Endodermal cell (in vitro differentiated cells): Measurements from ENCODE around the gene DCAF4. TPM values are rescaled to one million over a fixed set of nuclear protein-coding genes. Genes with fewer than 3 reads are reported as not detected.
A peak's percentile ranks its signal among the peaks of the same experiment; 100 is the strongest.

Experiments used
- DNase-seq: peaks from one replicate; pipeline ENCODE4 v3.0.0-alpha.2; 2017
- H3K27ac ChIP-seq: 2 replicates; pipeline ENCODE4 v1.5.1; 2013; ENCODE audit warnings: mild to moderate bottlenecking, low read depth, low read length, moderate library complexity
- H3K27me3 ChIP-seq: 2 replicates; pipeline ENCODE4 v1.6.1; 2013; ENCODE audit warnings: mild to moderate bottlenecking, low read length, moderate library complexity; ENCODE audit not compliant: insufficient read depth, control insufficient read depth, poor library complexity, severe bottlenecking
- H3K36me3 ChIP-seq: 2 replicates; pipeline ENCODE4 v1.7.0; 2013; ENCODE audit warnings: mild to moderate bottlenecking, low read length, moderate library complexity; ENCODE audit not compliant: control insufficient read depth, insufficient read depth
- H3K4me1 ChIP-seq: one replicate; pipeline ENCODE4 v1.7.0; 2013; ENCODE audit warnings: low read length; ENCODE audit not compliant: control insufficient read depth, insufficient read depth
- H3K4me3 ChIP-seq: 2 replicates; pipeline ENCODE4 v1.5.1; 2013; ENCODE audit warnings: mild to moderate bottlenecking, low read length, moderate library complexity
- H3K9ac ChIP-seq: 2 replicates; pipeline ENCODE4 v1.6.1; 2013; ENCODE audit warnings: mild to moderate bottlenecking, low read length, moderate library complexity; ENCODE audit not compliant: poor library complexity, severe bottlenecking; ENCODE audit errors: extremely low read depth
- H3K9me3 ChIP-seq: 2 replicates; pipeline ENCODE4 v1.6.1; 2013; ENCODE audit warnings: mild to moderate bottlenecking, low read length, moderate library complexity; ENCODE audit not compliant: control insufficient read depth
- H3K27ac Mint-ChIP-seq: 2 replicates; pipeline ENCODE4 v1.8.0; 2020; ENCODE audit warnings: mixed read lengths
- H3K27me3 Mint-ChIP-seq: 2 replicates; pipeline ENCODE4 v1.8.0; 2021; ENCODE audit warnings: mild to moderate bottlenecking, mixed read lengths; ENCODE audit not compliant: insufficient read depth
- H3K36me3 Mint-ChIP-seq: 2 replicates; pipeline ENCODE4 v1.8.0; 2020; ENCODE audit warnings: low read depth, mixed read lengths
- H3K4me1 Mint-ChIP-seq: 2 replicates; pipeline ENCODE4 v1.8.0; 2020; ENCODE audit warnings: mixed read lengths
- H3K4me3 Mint-ChIP-seq: 2 replicates; pipeline ENCODE4 v1.8.0; 2020; ENCODE audit warnings: mild to moderate bottlenecking, moderate library complexity, mixed read lengths
- H3K9me3 Mint-ChIP-seq: 2 replicates; pipeline ENCODE4 v1.8.0; 2020; ENCODE audit warnings: mild to moderate bottlenecking, mixed read lengths
- CTCF ChIP-seq: fragments of 200-600 bp; sonication (generic); conservative IDR thresholded peaks from 2 replicates; pipeline ENCODE4 v1.5.0; 2021; ENCODE audit warnings: antibody characterized with exemption, mild to moderate bottlenecking
- WGBS, 2 experiments: methylation state at CpG; one replicate each; pipeline versions ENCODE4 v1.1.5 to v1.1.7; 2013; ENCODE audit warnings: missing lambda C conversion rate in 2 of 2, mixed read lengths in 1 of 2; ENCODE audit not compliant: insufficient coverage in 1 of 2, insufficient read length in 1 of 2; 5-methylcytosine and 5-hydroxymethylcytosine counted together
- long read RNA-seq, 4 experiments: library from polyadenylated mRNA in 2 of 4; library from RNA in 1 of 4; library from capped mRNA in 1 of 4; stranded (forward) in 3 of 4; unstranded in 1 of 4; transcript quantifications; one replicate each; pipeline ENCODE4 v2.0.0, GENCODE V29; 2020 to 2021; ENCODE audit warnings: inconsistent platforms in 1 of 4
- polyA plus RNA-seq, 2 experiments: library from polyadenylated mRNA; stranded (reverse); fragments of 50-300 nt; gene quantifications; one replicate each; pipeline ENCODE4 v1.2.3, GENCODE V29; 2013
- total RNA-seq, 2 donors: library from RNA; stranded (reverse); fragmentation: NEBNext Ultra II Directional in 1 of 2; extraction: Animal tissue kit (Norgen Biotek cat#: 25700) in 1 of 2; gene quantifications; 2 replicates in 1 of 2; 3 replicates in 1 of 2; pipeline ENCODE4 v1.2.1, GENCODE V29; 2021

Gene DCAF4
- 10 to 100 TPM; 16.4 to 17.7 TPM for total RNA-seq
- 9.4 TPM for polyA plus RNA-seq (2013, experiment 1 of 2)
- polyA plus RNA-seq (2013, experiment 2 of 2): 8.2 TPM
- long read RNA-seq, experiment 1, partial matches to known transcripts: 1 of 2 reads
- long read RNA-seq, experiment 1, other reads (novel, unspliced or antisense): 1 of 2 reads
- long read RNA-seq, experiment 2, transcript DCAF4-202 (14 exons, 2,024 nt): major isoform, 10 of 24 reads
- long read RNA-seq, experiment 2, partial matches to known transcripts: 2 of 24 reads
- long read RNA-seq, experiment 2, other reads (novel, unspliced or antisense): 12 of 24 reads
- long read RNA-seq, experiment 3, transcript DCAF4-202 (14 exons, 2,024 nt): major isoform, 28 of 67 reads
- long read RNA-seq, experiment 3, partial matches to known transcripts: 3 of 67 reads
- long read RNA-seq, experiment 3, other reads (novel, unspliced or antisense): 36 of 67 reads
- long read RNA-seq, experiment 4, transcript DCAF4-202 (14 exons, 2,024 nt): major isoform, 7 of 23 reads
- long read RNA-seq, experiment 4, partial matches to known transcripts: 2 of 23 reads
- long read RNA-seq, experiment 4, other reads (novel, unspliced or antisense): 14 of 23 reads

- peak within 1 kb of the TSS; percentile 68 for H3K9ac ChIP-seq
- H3K27me3 ChIP-seq: no peaks in the 10 kb centered on the region
- Mint-ChIP-seq H3K9me3 (no peaks in the 10 kb centered on the region), H3K4me1 (peaks cover 2% of the 10 kb centered on the region), H3K27ac (peak within 1 kb of the TSS; percentile 94), H3K27me3 (peaks cover 22% of the 10 kb centered on the region), H3K4me3 (peak within 1 kb of the TSS; percentile 79), H3K36me3 (peaks cover 11% of the 10 kb centered on the region)
- no peaks in the 10 kb centered on the region for H3K9me3 ChIP-seq
- no peaks in the 10 kb centered on the region for H3K4me1 ChIP-seq
- H3K27ac ChIP-seq: no peak within 1 kb of the TSS
- H3K4me3 ChIP-seq: peak within 1 kb of the TSS; percentile 93
- TF ChIP-seq CTCF: no peak
- 0% methylated on average over 13 to 59 of the region's 59 CpGs for WGBS, 2 experiments
- H3K36me3 ChIP-seq: peaks cover 4% of the 10 kb centered on the region
- DNase-seq: peak; percentile 99
Observed at GRCh38 chr14:72926292-72927028, at the start of gene DCAF4. Gene DCAF4 (plus strand): TSS chr14:72926464. CDS start chr14:72937979, 11,515 bp downstream.

DNA sequence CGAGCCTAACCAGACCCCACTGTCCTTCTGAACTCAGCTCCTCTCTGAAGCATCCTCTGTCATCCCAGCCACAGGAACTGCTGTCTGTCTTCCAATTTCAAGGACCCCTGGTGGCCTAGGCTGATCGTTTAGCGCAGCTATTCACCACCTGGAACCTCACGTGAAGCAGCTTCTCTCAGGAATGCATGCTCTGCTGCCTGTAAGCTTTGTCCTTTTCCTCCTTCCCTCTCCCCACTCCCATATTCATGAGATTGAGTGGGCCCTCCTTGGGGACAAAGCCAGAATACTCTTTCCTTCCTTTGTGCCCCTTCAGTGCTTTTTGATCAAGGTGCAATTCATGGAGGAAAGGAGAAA is 49.6 kb upstream of the DCAF4 start:
- Mint-ChIP-seq H3K36me3 (no peaks in the 10 kb centered on the region), H3K27ac (peak overlapping the region; percentile 32), H3K4me1 (peaks cover 12% of the 10 kb centered on the region), H3K9me3 (peaks cover 11% of the 10 kb centered on the region), H3K4me3 (no peak overlapping the region), H3K27me3 (peaks cover 23% of the 10 kb centered on the region)
- WGBS, 2 experiments: 38 to 43% methylated on average over 2 to 4 of the region's 4 CpGs
- DNase-seq: peak; percentile 84
- H3K36me3 ChIP-seq: no peaks in the 10 kb centered on the region
- H3K27me3 ChIP-seq: no peaks in the 10 kb centered on the region
- H3K9ac ChIP-seq: no peak overlapping the region
- peak; percentile 65 for TF ChIP-seq CTCF
- no peaks in the 10 kb centered on the region for H3K9me3 ChIP-seq
- peaks cover 2% of the 10 kb centered on the region for H3K4me1 ChIP-seq
- H3K27ac ChIP-seq: no peak overlapping the region
- no peak overlapping the region for H3K4me3 ChIP-seq

GRCh38 chr14:72878746-72879145 is 47.5 kb upstream of the DCAF4 start:
- Histone ChIP-seq H3K27ac (no peak overlapping the region), H3K9ac (no peak overlapping the region), H3K4me1 (peaks cover 2% of the 10 kb centered on the region), H3K9me3 (no peaks in the 10 kb centered on the region), H3K4me3 (no peak overlapping the region), H3K36me3 (no peaks in the 10 kb centered on the region), H3K27me3 (no peaks in the 10 kb centered on the region)
- no peak for DNase-seq
- Mint-ChIP-seq H3K27ac (no peak overlapping the region), H3K36me3 (no peaks in the 10 kb centered on the region), H3K4me3 (no peak overlapping the region), H3K27me3 (peaks cover 23% of the 10 kb centered on the region), H3K9me3 (peaks cover 2% of the 10 kb centered on the region), H3K4me1 (peaks cover 16% of the 10 kb centered on the region)
- TF ChIP-seq CTCF: no peak
- 87 to 95% methylated on average over 5 of the region's 5 CpGs for WGBS, 2 experiments
